Activated naive CD4-positive, alpha-beta T cell treated with anti-CD3 and anti-CD28 coated beads, Interleukin-2, amount 50 U/mL, for 16 hours (primary cell): ENCODE data around the gene ZNF48.
A peak's percentile ranks its signal among the peaks of the same experiment; 100 is the strongest.
"Not testable (repeated sequence)": the region's sequence is repeated elsewhere in the genome, so short reads cannot be mapped to it uniquely, and the experiment has no call there.

ENCODE experiments used
- DNase-seq: peaks from one replicate; pipeline ENCODE4 v3.0.0-alpha.2; 2020

Gene ZNF48

GRCh38 chr16:30378236-30379157 is 16.7 kb upstream of the ZNF48 start:
- DNase-seq = peak; percentile 99

DNA sequence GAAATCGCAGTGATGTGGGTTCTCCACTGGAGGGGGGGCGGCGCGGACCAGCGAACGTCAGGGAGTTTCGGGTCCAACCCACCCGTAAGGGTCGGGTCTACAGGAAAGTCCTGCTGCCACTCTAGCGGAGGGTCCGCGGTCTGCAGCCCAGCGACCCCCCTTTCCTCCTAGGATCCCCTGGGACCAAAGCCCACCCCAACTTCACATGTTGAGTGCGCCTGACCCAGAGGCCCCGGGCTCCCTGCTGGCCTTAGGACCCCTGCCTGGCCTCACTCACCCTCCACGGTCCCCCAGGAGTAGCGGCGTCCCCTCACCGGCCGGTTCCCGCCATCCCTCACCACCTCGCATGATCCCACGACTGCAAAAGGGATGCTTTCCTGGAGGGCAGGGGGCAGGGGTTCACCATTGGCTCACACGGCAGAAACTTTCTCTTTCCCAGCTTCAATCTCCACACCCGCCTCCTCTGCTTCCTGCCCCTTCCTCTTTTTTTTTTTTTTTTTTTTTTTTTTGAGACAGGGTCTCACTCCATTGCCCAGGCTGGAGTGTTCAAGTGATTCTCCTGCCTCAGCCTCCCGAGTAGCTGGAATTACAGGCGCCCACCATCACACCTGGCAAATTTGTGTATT is 15.9 kb upstream of the ZNF48 start:
- DNase-seq = no peak

DNA sequence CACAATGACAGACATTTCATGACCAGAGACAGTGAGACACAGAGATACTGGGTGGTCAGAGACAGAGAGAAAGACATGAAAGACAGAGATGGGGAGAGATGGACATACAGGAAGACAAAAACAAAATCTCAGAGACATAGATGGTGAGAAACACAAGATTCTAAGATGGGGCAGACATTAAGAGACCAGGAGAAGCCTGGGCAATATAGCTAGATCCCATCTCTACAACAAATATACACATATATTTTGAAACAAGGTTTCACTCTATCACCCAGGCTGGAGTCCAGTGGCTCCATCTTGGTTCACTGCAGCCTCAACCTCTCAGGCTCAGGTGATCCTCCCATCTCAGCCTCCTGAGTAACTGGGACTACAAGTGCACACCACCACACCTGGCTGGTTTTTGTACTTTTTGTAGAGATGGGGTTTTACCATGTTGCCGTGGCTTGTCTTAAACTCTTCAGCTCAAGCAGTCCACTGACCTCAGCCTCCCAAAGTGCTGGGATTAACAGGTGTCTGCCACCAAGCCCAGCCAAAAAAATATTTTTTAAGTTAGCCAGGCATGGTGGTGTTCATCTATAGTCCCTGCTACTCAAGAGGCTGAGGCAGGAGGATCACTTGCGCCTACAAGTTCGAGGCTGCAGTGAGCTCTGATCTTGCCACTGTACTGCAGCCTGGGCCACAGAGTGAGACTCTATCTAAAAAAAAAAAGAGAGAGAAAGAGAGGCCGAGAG is 15.0 kb upstream of the ZNF48 start:
- no peak for DNase-seq

GRCh38 chr16:30380803-30381208 is 14.4 kb upstream of the ZNF48 start:
- DNase-seq = no peak

DNA sequence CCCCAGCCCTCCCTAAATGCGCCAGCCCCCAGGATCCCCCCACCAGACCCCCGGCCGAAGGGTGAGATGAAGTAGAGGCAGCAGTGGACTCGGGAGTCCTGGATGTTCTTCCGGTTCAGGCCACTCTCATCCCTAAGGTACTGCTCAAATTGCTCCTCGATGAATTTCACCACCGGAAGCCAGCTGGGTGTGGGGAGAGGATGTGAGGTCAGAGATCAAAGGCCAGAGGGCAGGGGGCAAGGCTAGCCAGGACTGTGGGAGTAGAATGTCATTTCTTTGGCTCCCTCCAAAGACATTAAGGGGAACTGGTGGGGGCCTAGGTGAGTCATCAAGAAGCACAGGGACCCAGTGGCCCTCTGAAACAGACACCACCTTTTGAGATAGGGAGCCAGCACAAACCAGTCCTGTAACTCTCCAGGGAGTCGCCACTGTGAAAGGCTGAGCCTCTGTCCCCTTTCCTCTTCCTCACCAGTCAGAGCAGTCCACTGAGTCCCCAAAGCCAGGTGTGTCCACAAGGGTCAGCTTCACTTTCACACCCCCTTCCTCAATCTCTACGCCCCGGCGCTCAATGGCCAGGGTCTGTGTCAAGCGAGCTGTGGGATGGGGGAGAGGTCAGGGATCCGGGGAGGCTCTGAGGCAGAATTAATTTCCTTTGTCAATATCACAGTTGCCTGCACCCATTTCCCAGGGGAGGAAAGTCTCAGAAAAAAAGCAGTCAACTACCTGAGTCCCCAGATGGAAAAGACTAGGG is 13.8 kb upstream of the ZNF48 start:
- no peak for DNase-seq

- DNase-seq = peak; percentile 73
Measured at GRCh38 chr16:30382111-30382881, 12.9 kb upstream of the ZNF48 start, which contains the start of gene SEPTIN1. SEPTIN1 (minus strand) TSS chr16:30382561; CDS start chr16:30382542, 19 bp downstream.

GRCh38 chr16:30383521-30383920 is 11.7 kb upstream of the ZNF48 start:
- DNase-seq = no peak

GRCh38 chr16:30394592-30395154 is 547 bp upstream of the ZNF48 start:
- DNase-seq = no peak

DNA sequence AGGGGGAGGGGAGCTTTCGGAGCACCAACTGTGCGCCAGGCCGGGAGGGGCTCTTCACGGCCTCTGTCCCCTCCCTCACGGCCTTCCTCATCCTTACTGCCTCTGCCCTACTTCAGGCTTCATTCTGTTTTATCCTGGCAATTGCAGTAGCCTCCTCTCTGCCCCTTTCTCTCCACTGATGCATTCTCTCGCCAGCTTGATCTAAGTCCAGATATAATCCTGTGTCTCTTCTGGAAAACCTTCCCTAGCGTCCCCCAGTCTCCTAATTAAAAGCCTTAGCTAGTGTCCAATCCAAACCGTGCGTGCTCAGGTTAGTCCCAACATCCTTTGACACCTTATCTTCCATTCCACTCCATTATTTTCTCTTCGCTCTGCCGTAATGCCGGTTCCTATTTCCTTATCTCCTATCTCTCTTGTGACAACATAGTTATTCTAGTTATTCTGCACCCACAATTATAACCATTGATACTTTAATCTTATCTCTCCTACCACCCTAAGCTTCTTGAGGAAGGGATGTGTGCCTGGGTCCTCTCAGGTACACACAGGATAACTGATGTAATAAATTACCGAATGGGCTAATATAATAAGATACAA is 869 bp downstream of the ZNF48 start:
- no peak for DNase-seq

- DNase-seq = not testable (repeated sequence)
Measured at GRCh38 chr16:30396627-30397026, 1.4 kb downstream of the ZNF48 start.

- DNase-seq = no peak
Measured at GRCh38 chr16:30397056-30397455, 1.8 kb downstream of the ZNF48 start.

DNA sequence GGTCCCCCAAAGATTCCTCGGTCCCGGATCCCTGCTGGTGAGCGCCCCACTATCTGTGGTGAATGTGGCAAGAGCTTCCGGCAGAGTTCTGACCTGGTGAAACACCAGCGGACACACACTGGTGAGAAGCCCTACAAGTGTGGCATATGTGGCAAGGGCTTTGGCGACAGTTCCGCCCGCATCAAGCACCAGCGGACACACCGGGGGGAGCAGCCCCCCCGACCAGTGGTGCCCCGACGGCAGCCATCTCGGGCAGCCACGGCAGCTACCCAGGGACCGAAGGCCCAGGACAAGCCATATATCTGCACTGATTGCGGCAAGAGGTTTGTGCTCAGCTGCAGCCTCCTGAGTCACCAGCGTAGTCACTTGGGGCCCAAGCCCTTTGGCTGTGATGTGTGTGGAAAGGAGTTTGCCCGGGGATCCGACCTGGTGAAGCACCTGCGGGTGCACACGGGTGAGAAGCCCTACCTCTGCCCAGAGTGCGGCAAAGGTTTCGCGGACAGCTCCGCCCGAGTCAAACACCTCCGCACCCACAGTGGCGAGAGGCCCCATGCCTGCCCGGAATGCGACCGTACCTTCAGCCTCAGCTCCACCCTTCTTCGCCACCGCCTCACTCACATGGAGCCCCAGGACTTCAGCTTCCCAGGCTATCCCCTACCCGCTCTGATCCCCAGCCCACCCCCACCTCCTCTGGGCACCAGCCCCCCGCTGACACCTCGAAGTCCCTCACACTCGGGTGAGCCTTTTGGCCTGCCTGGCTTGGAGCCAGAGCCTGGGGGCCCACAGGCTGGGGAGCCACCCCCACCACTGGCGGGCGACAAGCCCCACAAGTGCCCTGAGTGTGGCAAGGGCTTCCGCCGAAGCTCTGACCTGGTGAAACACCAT is 2.8 kb downstream of the ZNF48 start:
- DNase-seq = no peak

DNA sequence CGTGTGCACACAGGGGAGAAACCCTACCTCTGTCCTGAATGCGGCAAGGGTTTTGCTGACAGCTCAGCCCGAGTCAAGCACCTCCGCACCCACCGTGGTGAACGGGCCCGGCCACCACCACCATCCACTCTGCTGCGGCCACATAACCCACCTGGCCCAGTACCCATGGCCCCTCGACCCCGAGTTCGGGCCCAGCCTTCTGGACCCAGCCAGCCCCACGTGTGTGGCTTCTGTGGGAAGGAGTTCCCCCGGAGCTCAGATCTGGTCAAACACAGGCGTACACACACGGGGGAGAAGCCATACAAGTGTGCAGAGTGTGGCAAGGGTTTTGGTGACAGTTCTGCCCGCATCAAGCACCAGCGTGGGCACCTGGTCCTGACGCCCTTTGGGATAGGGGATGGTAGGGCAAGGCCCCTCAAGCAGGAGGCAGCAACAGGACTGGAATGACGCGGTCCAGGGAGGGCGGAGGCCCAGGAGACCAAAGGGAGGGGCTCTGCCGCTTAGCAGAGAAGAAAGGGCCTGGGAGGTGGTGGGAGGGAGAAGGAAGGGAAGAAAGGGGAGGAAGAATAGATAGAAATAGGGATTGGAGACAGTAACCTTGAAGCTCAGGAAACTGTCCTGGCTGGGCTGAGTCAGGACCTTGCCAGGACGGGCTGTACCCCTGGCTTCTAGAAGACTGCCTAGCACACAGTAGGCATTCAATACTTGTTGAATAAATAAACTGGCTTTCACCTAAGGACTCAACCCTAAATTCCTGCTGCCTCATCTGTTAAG is 3.6 kb downstream of the ZNF48 start:
- no peak for DNase-seq

DNA sequence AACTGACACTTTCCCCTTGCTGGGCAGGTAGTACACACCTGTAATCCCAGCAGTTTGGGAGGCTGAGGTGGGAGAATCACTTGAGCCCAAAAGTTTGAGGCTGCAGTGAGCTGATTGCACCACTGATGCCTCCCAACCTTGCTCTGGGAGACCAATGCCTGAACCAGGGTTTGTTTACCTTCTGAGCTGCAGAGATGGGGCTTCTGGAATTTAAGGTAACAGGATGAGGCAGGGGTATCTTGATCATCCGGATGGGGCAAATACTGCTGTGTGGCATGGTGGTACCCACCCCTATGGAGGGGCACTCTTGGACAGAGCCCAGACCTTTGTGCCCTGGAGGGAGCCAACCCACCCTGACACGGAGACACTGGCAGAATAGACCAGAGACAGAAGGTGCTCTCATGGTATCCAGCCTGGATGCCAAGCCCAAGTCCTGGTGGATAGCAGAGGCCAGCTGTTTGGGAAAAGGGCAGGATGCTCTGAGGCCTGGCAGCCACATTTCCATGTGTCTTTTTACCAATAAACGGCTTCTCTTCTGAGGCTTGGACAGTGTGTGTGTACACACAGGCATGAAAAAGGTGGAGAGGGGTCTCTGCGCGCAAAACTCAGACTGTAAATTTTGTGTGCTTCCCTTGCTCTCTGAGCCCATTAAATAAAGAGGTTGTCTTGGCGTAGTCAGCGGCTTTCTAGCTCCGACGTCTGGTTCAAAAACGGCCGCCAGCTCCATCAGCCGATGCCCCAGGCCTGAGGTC is 4.4 kb downstream of the ZNF48 start:
- DNase-seq = no peak

DNA sequence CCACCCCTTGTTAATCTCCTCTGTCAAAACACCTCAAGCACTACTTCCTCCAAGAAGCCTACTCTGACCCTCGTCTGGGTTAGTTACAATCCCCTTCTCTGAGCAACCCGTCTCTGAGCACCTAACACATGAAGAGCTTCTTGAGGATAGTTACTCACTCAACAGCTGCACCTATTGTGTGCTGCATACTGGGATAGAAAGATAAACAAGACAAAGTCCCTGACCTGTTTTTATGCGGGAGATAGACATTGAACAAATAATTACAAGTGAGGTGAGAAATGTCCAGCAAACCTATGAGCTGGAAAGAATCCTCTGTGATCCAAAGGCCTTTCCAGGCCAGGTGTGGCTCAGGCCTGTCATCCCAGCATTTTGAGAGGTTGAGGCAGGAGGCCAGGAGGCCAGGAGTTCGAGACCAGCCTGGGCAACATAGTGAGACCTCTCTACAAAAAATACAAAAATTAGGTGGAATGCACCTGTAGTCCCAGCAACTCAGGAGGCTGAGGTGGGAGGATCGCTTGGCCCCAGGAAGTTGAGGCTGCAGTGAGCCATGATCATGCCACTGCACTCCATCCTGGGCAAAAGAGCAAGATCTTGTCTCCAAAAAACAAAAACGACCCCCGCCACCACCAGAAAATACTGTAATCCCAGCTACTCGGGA is 6.7 kb downstream of the ZNF48 start:
- DNase-seq = no peak

DNA sequence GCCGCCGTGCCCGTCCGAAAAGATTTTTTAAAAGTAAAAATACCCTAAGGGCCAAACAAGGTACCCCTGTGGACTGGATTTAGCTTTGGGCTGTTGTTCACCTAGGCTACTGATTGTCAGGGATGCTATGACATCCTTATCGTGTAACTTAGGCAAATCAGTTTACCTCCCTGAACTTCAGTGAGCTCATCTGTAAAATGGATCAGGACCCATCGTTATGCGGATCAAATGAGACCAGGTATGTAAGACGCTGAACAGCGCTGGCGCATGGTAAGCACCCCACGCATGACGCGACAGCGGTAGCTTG is 11.5 kb downstream of the ZNF48 start:
- no peak for DNase-seq

GRCh38 chr16:30407102-30407803 is 12.0 kb downstream of the ZNF48 start, which contains the start of gene ZNF771:
ZNF771 (plus strand) TSS chr16:30407606; CDS start chr16:30408054, 448 bp downstream.
- peak; percentile 93 for DNase-seq
